A549 (cell line): Measurements from ENCODE around the gene PSMB5. TPM values are rescaled to one million over a fixed set of nuclear protein-coding genes. Genes with fewer than 3 reads are reported as not detected.

Source experiments
- ATAC-seq, 2 experiments: fragments of 200-7000 bp in 1 of 2; fragments of >200 bp in 1 of 2; cut with Nextera tagmentation in 1 of 2; cut with Tn5 transposase in 1 of 2; 3 replicates each; pipeline versions ENCODE4 v1.8.0 to v1.9.1; 2018 to 2020; ENCODE audit warnings: mild to moderate bottlenecking in 1 of 2, moderate library complexity in 1 of 2
- CTCF ChIA-PET: fragments of 300-600 bp; sonication (Branson Sonifier 250); formaldehyde crosslinking; extraction: SDS; loops from one replicate; lab custom pipeline; 2021; ENCODE audit warnings: antibody characterized with exemption, inconsistent platforms; lab: Yijun Ruan, JAX
- POLR2A ChIA-PET: fragments of 350-600 bp; formaldehyde crosslinking; extraction: SDS; loops from one replicate; lab custom pipeline; 2021; ENCODE audit warnings: antibody characterized with exemption, inconsistent platforms; lab: Yijun Ruan, JAX
- DNase-seq, 2 experiments: peaks; one replicate each; pipeline versions ENCODE4 v3.0.0 to v3.0.0-alpha.2; 2011 to 2016; ENCODE audit warnings: low read depth in 1 of 2, low spot score in 1 of 2
- FAIRE-seq: peaks from 2 replicates; lab custom pipeline; 2011; peaks lifted over from hg19 to GRCh38; lab: Jason Lieb, UNC
- H3K27ac ChIP-seq, 2 experiments: fragments of >200 bp; sonication (Bioruptor Twin); formaldehyde crosslinking; 3 replicates each; pipeline ENCODE4 v1.5.1; 2016 to 2017
- H3K4me1 ChIP-seq: fragments of >200 bp; sonication (Bioruptor Twin); formaldehyde crosslinking; 3 replicates; pipeline ENCODE4 v1.6.1; 2016
- H3K4me2 ChIP-seq: fragments of >200 bp; sonication (Bioruptor Twin); formaldehyde crosslinking; 3 replicates; pipeline ENCODE4 v1.6.1; 2016
- H3K4me3 ChIP-seq: fragments of >200 bp; sonication (Bioruptor Twin); formaldehyde crosslinking; 3 replicates; pipeline ENCODE4 v1.5.1; 2016
- H3K9me3 ChIP-seq: fragments of >200 bp; sonication (Bioruptor Twin); formaldehyde crosslinking; 3 replicates; pipeline ENCODE4 v1.6.1; 2016
- BHLHE40 ChIP-seq: IDR thresholded peaks from 2 replicates; pipeline ENCODE4 v1.6.1; 2012; ENCODE audit warnings: low read depth, low read length, inconsistent platforms
- CHD4 ChIP-seq: fragments of 200-600 bp; sonication (generic); IDR thresholded peaks from 2 replicates; pipeline ENCODE4 v1.6.1; 2016; ENCODE audit warnings: antibody characterized with exemption, mild to moderate bottlenecking, borderline replicate concordance
- CTCF ChIP-seq: fragments of >200 bp; sonication (Bioruptor Twin); formaldehyde crosslinking; IDR thresholded peaks from 3 replicates; pipeline ENCODE4 v1.5.1; 2016
- FOXS1 ChIP-seq: fragments of 250-450 bp; sonication (Bioruptor Pico); IDR thresholded peaks from 2 replicates; pipeline ENCODE4 v1.5.0; 2020; ENCODE audit warnings: mild to moderate bottlenecking, moderate library complexity
- GATA3 ChIP-seq: IDR thresholded peaks from 2 replicates; pipeline ENCODE4 v1.6.1; 2012; ENCODE audit warnings: borderline replicate concordance
- HDAC2 ChIP-seq: fragments of 200-600 bp; sonication (generic); IDR thresholded peaks from 2 replicates; pipeline ENCODE4 v1.6.1; 2016
- HEYL ChIP-seq: fragments of 250-450 bp; sonication (Bioruptor Pico); IDR thresholded peaks from 2 replicates; pipeline ENCODE4 v1.8.0; 2021; ENCODE audit warnings: mild to moderate bottlenecking, moderate library complexity
- HOXA7 ChIP-seq: fragments of 250-450 bp; sonication (Bioruptor Pico); IDR thresholded peaks from 2 replicates; pipeline ENCODE4 v1.5.0; 2020; ENCODE audit warnings: mild to moderate bottlenecking, moderate library complexity
- JUN ChIP-seq, 2 experiments: fragments of >200 bp; sonication (Bioruptor Twin); formaldehyde crosslinking; IDR thresholded peaks; 2 replicates in 1 of 2; 3 replicates in 1 of 2; pipeline ENCODE4 v1.6.1; 2016 to 2017
- JUNB ChIP-seq: fragments of >200 bp; sonication (Bioruptor Twin); formaldehyde crosslinking; IDR thresholded peaks from 2 replicates; pipeline ENCODE4 v1.6.1; 2016
- MAZ ChIP-seq: fragments of 150-350 bp; IDR thresholded peaks from 2 replicates; pipeline ENCODE4 v1.6.1; 2014; ENCODE audit warnings: antibody characterized with exemption, low read depth, low read length, borderline replicate concordance
- NFE2L2 ChIP-seq: fragments of 150-350 bp; conservative IDR thresholded peaks from 2 replicates; pipeline ENCODE4 v1.6.1; 2014; ENCODE audit warnings: low read length
- NPAS2 ChIP-seq: fragments of 250-450 bp; sonication (Bioruptor Pico); IDR thresholded peaks from 2 replicates; pipeline ENCODE4 v1.8.0; 2022; ENCODE audit warnings: mild to moderate bottlenecking, moderate library complexity, borderline replicate concordance
- NR3C1 ChIP-seq: fragments of >200 bp; sonication (Bioruptor Twin); formaldehyde crosslinking; IDR thresholded peaks from 3 replicates; pipeline ENCODE4 v1.6.1; 2017
- POLR2A ChIP-seq: IDR thresholded peaks from 2 replicates; pipeline ENCODE4 v1.6.1; 2012; ENCODE audit warnings: mild to moderate bottlenecking, low read length
- RAD21 ChIP-seq, 2 experiments: fragments of >200 bp in 1 of 2; sonication (Bioruptor Twin) in 1 of 2; formaldehyde crosslinking in 1 of 2; IDR thresholded peaks in 1 of 2; conservative IDR thresholded peaks in 1 of 2; 2 replicates in 1 of 2; 3 replicates in 1 of 2; pipeline ENCODE4 v1.6.1; 2012 to 2018; ENCODE audit warnings: inconsistent platforms in 1 of 2
- RFX5 ChIP-seq: fragments of 450-650 bp; IDR thresholded peaks from 2 replicates; pipeline ENCODE4 v1.7.1; 2014; ENCODE audit warnings: antibody characterized with exemption, mild to moderate bottlenecking, moderate library complexity
- RNF2 ChIP-seq: fragments of 200-600 bp; sonication (generic); IDR thresholded peaks from 2 replicates; pipeline ENCODE4 v1.6.1; 2016; ENCODE audit warnings: low read depth, mild to moderate bottlenecking, antibody characterized with exemption, moderate library complexity, borderline replicate concordance
- SMC3 ChIP-seq: fragments of >200 bp; sonication (Bioruptor Twin); formaldehyde crosslinking; IDR thresholded peaks from 3 replicates; pipeline ENCODE4 v1.6.1; 2018; ENCODE audit warnings: inconsistent platforms
- TFCP2L1 ChIP-seq: fragments of 250-450 bp; sonication (Bioruptor Pico); IDR thresholded peaks from 2 replicates; pipeline ENCODE4 v1.5.0; 2021; ENCODE audit warnings: mild to moderate bottlenecking
- TP53 ChIP-seq: fragments of 250-450 bp; sonication (Bioruptor Pico); IDR thresholded peaks from 2 replicates; pipeline ENCODE4 v1.5.0; 2021; ENCODE audit warnings: mild to moderate bottlenecking, moderate library complexity
- ZC3H11A ChIP-seq: fragments of 450-650 bp; IDR thresholded peaks from 2 replicates; pipeline ENCODE4 v1.6.1; 2014; ENCODE audit warnings: antibody characterized with exemption, mild to moderate bottlenecking
- ZFP36 ChIP-seq: fragments of 450-650 bp; IDR thresholded peaks from 2 replicates; pipeline ENCODE4 v1.6.1; 2014; ENCODE audit warnings: borderline replicate concordance; ENCODE audit not compliant: partially characterized antibody
- WGBS: methylation state at CpG from one replicate; pipeline ENCODE4 v1.1.6; 2017; ENCODE audit errors: missing lambda C conversion rate; 5-methylcytosine and 5-hydroxymethylcytosine counted together
- polyA plus RNA-seq, 4 experiments: library from polyadenylated mRNA; depleted of rRNA in 3 of 4; stranded (reverse); fragments of >200 nt; fragmentation: RNase III in 1 of 4; extraction: RNeasy Plus Mini Kit Qiagen cat#74134 plus additional on column Dnase treatment in 1 of 4; gene quantifications; 2 replicates in 3 of 4; 3 replicates in 1 of 4; pipeline ENCODE4 v1.2.3, GENCODE V29; 2011 to 2017
- TF ChIP-seq, protein P1 (sequence below): fragments of >200 bp; sonication (Bioruptor Twin); formaldehyde crosslinking; IDR thresholded peaks from 3 replicates; pipeline ENCODE4 v1.6.1; 2016
- TF ChIP-seq, protein P2 (sequence below): fragments of 250-450 bp; sonication (Bioruptor Pico); IDR thresholded peaks from 2 replicates; pipeline ENCODE4 v1.5.0; 2021; ENCODE audit warnings: mild to moderate bottlenecking, moderate library complexity, borderline replicate concordance
- TF ChIP-seq, protein P3 (sequence below): IDR thresholded peaks from 2 replicates; pipeline ENCODE4 v1.6.1; 2012; ENCODE audit warnings: low read depth, borderline replicate concordance

The PSMB5 gene
- polyA plus RNA-seq, 2 of the 4 experiments (the other 2 are of a cell fraction), result 283 to 365 TPM

GRCh38 chr14:23076785-23077408 is 42.2 kb upstream of the PSMB5 start:
- ATAC-seq (peak; percentile 51 to 55; a peak in 3 of 6 replicates), DNase-seq (peak in 1 of 2 experiments; percentile 33), FAIRE-seq (no peak)
- Histone ChIP-seq H3K4me2 (no peak overlapping the region), H3K27ac (no peak overlapping the region; a peak in 1 of 6 replicates), H3K4me1 (peaks cover 49% of the 10 kb centered on the region), H3K9me3 (no peaks in the 10 kb centered on the region), H3K4me3 (no peak overlapping the region)
- 50% methylated on average over 5 of the region's 5 CpGs for WGBS
- ChIA-PET CTCF (interaction anchor here (0.7 to 9.2 kb wide), 38 partner anchors 9 to 245 kb away, joined by 3 to 141 read pairs (median 4); partner anchors contain the start of genes ACIN1, C14orf119, CDH24 and CEBPE), POLR2A (interaction anchor here (3.5 kb wide), 1 partner anchor 18 kb away, joined by 29 read pairs; the partner anchor contains the start of genes ACIN1 and C14orf119)
- TF ChIP-seq CTCF (peak; percentile 80), TFCP2L1 (no peak), MAZ (no peak), TP53 (no peak), CHD4 (no peak), SMC3 (0 out of 3 replicates have a peak, but pooled peaks have one; percentile 30), ZC3H11A (no peak), HDAC2 (no peak), FOXS1 (CRISPR knock-in tag) (no peak), HEYL (CRISPR knock-in tag) (no peak), RAD21 (conservative IDR thresholded peaks at IDR 0.05 in 1 of 2, IDR thresholded peaks at IDR 0.05 in 1 of 2) (peak; percentile 48 to 56; a peak in 4 of 5 replicates), HOXA7 (CRISPR knock-in tag) (no peak), RNF2 (no peak), NR3C1 (no peak), RFX5 (no peak)
- TF ChIP-seq, protein P1, sequence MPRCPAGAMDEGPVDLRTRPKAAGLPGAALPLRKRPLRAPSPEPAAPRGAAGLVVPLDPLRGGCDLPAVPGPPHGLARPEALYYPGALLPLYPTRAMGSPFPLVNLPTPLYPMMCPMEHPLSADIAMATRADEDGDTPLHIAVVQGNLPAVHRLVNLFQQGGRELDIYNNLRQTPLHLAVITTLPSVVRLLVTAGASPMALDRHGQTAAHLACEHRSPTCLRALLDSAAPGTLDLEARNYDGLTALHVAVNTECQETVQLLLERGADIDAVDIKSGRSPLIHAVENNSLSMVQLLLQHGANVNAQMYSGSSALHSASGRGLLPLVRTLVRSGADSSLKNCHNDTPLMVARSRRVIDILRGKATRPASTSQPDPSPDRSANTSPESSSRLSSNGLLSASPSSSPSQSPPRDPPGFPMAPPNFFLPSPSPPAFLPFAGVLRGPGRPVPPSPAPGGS, result no peak

- ChIA-PET CTCF (interaction anchor here (1.3 to 9.2 kb wide), 7 partner anchors 9 to 102 kb away, joined by 5 to 141 read pairs (median 7); partner anchors contain the start of genes ACIN1 and C14orf119), POLR2A (no interaction called here)
- H3K9me3 ChIP-seq, result no peaks in the 10 kb centered on the region
- H3K4me1 ChIP-seq, result peaks cover 50% of the 10 kb centered on the region
- no peak overlapping the region for H3K4me2 ChIP-seq
- WGBS, result 97% methylated on average over 1 of the region's 1 CpG
- DNase-seq (no peak), ATAC-seq (no peak), FAIRE-seq (no peak)
- TF ChIP-seq JUN (IDR thresholded peaks at IDR 0.05) (no peak), ZC3H11A (no peak), NFE2L2 (no peak), HDAC2 (no peak), POLR2A (no peak), ZFP36 (no peak), JUNB (no peak), GATA3 (no peak), MAZ (no peak), BHLHE40 (no peak), NPAS2 (CRISPR knock-in tag) (no peak)
- TF ChIP-seq, protein P2, sequence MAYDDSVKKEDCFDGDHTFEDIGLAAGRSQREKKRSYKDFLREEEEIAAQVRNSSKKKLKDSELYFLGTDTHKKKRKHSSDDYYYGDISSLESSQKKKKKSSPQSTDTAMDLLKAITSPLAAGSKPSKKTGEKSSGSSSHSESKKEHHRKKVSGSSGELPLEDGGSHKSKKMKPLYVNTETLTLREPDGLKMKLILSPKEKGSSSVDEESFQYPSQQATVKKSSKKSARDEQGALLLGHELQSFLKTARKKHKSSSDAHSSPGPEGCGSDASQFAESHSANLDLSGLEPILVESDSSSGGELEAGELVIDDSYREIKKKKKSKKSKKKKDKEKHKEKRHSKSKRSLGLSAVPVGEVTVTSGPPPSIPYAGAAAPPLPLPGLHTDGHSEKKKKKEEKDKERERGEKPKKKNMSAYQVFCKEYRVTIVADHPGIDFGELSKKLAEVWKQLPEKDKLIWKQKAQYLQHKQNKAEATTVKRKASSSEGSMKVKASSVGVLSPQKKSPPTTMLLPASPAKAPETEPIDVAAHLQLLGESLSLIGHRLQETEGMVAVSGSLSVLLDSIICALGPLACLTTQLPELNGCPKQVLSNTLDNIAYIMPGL (CRISPR knock-in tag), result no peak
- TF ChIP-seq, protein P3, sequence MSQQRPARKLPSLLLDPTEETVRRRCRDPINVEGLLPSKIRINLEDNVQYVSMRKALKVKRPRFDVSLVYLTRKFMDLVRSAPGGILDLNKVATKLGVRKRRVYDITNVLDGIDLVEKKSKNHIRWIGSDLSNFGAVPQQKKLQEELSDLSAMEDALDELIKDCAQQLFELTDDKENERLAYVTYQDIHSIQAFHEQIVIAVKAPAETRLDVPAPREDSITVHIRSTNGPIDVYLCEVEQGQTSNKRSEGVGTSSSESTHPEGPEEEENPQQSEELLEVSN, result no peak
- H3K27ac ChIP-seq, result no peak overlapping the region
- H3K4me3 ChIP-seq, result no peak overlapping the region
Measured at GRCh38 chr14:23074906-23075305, 40.2 kb upstream of the PSMB5 start.
